IMR-90 (cell line): ENCODE data around the gene PMM2. TPM values are rescaled to one million over a fixed set of nuclear protein-coding genes. Genes with fewer than 3 reads are reported as not detected.

Experiments
- ATAC-seq: fragments of 200-7000 bp; cut with Tn5 transposase; 2 replicates; pipeline ENCODE4 v1.9.1; 2020; ENCODE audit warnings: low read depth, mild to moderate bottlenecking, moderate library complexity
- BruUV-seq: library from RNA; stranded (reverse); fragments of 400-500 nt; replicated peaks from 2 replicates; lab custom pipeline; 2021; lab: Mats Ljungman, UMichigan
- CTCF ChIA-PET: fragments of 300-600 bp; formaldehyde crosslinking; extraction: SDS; loops from one replicate; lab custom pipeline; 2021; ENCODE audit warnings: antibody characterized with exemption; lab: Yijun Ruan, JAX
- POLR2A ChIA-PET: fragments of 300-600 bp; sonication (Branson Sonifier 250); formaldehyde crosslinking; loops from one replicate; lab custom pipeline; 2022; ENCODE audit warnings: antibody characterized with exemption; ENCODE audit not compliant: unreplicated experiment; lab: Charles Lee
- DNase-seq: peaks from one replicate; pipeline ENCODE4 v3.0.0; 2013
- H2AFZ ChIP-seq: replicated peaks from 2 replicates; pipeline ENCODE3; 2013; ENCODE audit warnings: low read length, mild to moderate bottlenecking; ENCODE audit not compliant: poor library complexity
- H2AK5ac ChIP-seq: 2 replicates; pipeline ENCODE4 v1.6.1; 2013; ENCODE audit warnings: low read depth, low read length, inconsistent platforms
- H2AK9ac ChIP-seq: replicated peaks from 2 replicates; pipeline ENCODE3; 2013; ENCODE audit warnings: mild to moderate bottlenecking, low read depth, low read length, moderate library complexity; ENCODE audit not compliant: poor library complexity
- H2BK120ac ChIP-seq: 2 replicates; pipeline ENCODE4 v1.6.1; 2013; ENCODE audit warnings: low read depth, low read length, inconsistent platforms
- H2BK15ac ChIP-seq: 3 replicates; pipeline ENCODE4 v1.6.1; 2013; ENCODE audit warnings: low read depth, low read length, inconsistent platforms
- H2BK20ac ChIP-seq: 2 replicates; pipeline ENCODE4 v1.6.1; 2013; ENCODE audit warnings: low read depth, mild to moderate bottlenecking, inconsistent platforms, low read length, moderate library complexity
- H2BK5ac ChIP-seq: 2 replicates; pipeline ENCODE4 v1.6.1; 2013; ENCODE audit warnings: mild to moderate bottlenecking, low read depth, low read length, inconsistent platforms; ENCODE audit not compliant: poor library complexity, severe bottlenecking
- H3K14ac ChIP-seq: replicated peaks from 2 replicates; pipeline ENCODE4 v1.6.1; 2013; ENCODE audit warnings: low read depth, low read length, inconsistent platforms
- H3K18ac ChIP-seq: 2 replicates; pipeline ENCODE4 v1.6.1; 2013; ENCODE audit warnings: low read depth, low read length, control low read depth
- H3K23ac ChIP-seq: 2 replicates; pipeline ENCODE4 v1.6.1; 2013; ENCODE audit warnings: low read depth, low read length, inconsistent platforms
- H3K27ac ChIP-seq: 2 replicates; pipeline ENCODE4 v1.5.1; 2013; ENCODE audit warnings: mild to moderate bottlenecking, control low read depth, low read length; ENCODE audit not compliant: insufficient read depth
- H3K27me3 ChIP-seq: 2 replicates; pipeline ENCODE4 v1.6.1; 2013; ENCODE audit warnings: low read length; ENCODE audit not compliant: control insufficient read depth, insufficient read depth
- H3K36me3 ChIP-seq: 2 replicates; pipeline ENCODE4 v1.6.1; 2013; ENCODE audit warnings: low read length, mixed read lengths; ENCODE audit not compliant: control insufficient read depth, insufficient read depth
- H3K4ac ChIP-seq: 2 replicates; pipeline ENCODE4 v1.6.1; 2013; ENCODE audit warnings: low read depth, low read length, inconsistent platforms
- H3K4me1 ChIP-seq: 2 replicates; pipeline ENCODE4 v1.6.1; 2013; ENCODE audit warnings: low read length, mixed read lengths; ENCODE audit not compliant: control insufficient read depth, insufficient read depth
- H3K4me2 ChIP-seq: 2 replicates; pipeline ENCODE4 v1.6.1; 2013; ENCODE audit warnings: low read depth, mild to moderate bottlenecking, control low read depth, low read length, moderate library complexity
- H3K4me3 ChIP-seq: 2 replicates; pipeline ENCODE4 v1.5.1; 2013; ENCODE audit warnings: low read depth, mild to moderate bottlenecking, control low read depth, low read length, moderate library complexity; ENCODE audit not compliant: insufficient read depth
- H3K56ac ChIP-seq: 2 replicates; pipeline ENCODE4 v1.6.1; 2013; ENCODE audit warnings: low read length, inconsistent platforms; ENCODE audit not compliant: insufficient read depth; ENCODE audit errors: extremely low read depth
- H3K79me1 ChIP-seq, 2 experiments: 2 replicates each; pipeline ENCODE4 v1.6.1; 2013; ENCODE audit warnings: low read length in 2 of 2, inconsistent platforms in 1 of 2, low read depth in 1 of 2
- H3K9ac ChIP-seq: 2 replicates; pipeline ENCODE4 v1.6.1; 2013; ENCODE audit warnings: low read depth, low read length, control low read depth
- H3K9me1 ChIP-seq: 2 replicates; pipeline ENCODE4 v1.6.1; 2013; ENCODE audit warnings: low read length, inconsistent platforms; ENCODE audit not compliant: insufficient read depth
- H3K9me3 ChIP-seq: 2 replicates; pipeline ENCODE4 v1.6.1; 2013; ENCODE audit warnings: low read length; ENCODE audit not compliant: control insufficient read depth, insufficient read depth
- H4K20me1 ChIP-seq: 2 replicates; pipeline ENCODE4 v1.6.1; 2013; ENCODE audit warnings: low read length, inconsistent platforms; ENCODE audit not compliant: insufficient read depth
- H4K5ac ChIP-seq: 2 replicates; pipeline ENCODE4 v1.6.1; 2013; ENCODE audit warnings: mild to moderate bottlenecking, low read depth, low read length, control low read depth
- H4K8ac ChIP-seq, 2 experiments: 2 replicates each; pipeline ENCODE4 v1.6.1; 2013; ENCODE audit warnings: low read depth in 2 of 2, low read length in 2 of 2, control low read depth in 1 of 2, inconsistent platforms in 1 of 2
- H4K91ac ChIP-seq: 2 replicates; pipeline ENCODE4 v1.6.1; 2013; ENCODE audit warnings: low read depth, low read length, inconsistent platforms; ENCODE audit not compliant: insufficient read depth
- BHLHE40 ChIP-seq: fragments of 150-350 bp; IDR thresholded peaks from 2 replicates; pipeline ENCODE4 v1.6.1; 2016; ENCODE audit warnings: mild to moderate bottlenecking, low read depth, low read length
- CEBPB ChIP-seq: IDR thresholded peaks from 2 replicates; pipeline ENCODE4 v1.6.1; 2012; ENCODE audit warnings: low read depth, low read length, improper control_type of control experiment
- CHD1 ChIP-seq: IDR thresholded peaks from 2 replicates; pipeline ENCODE4 v1.6.1; 2012; ENCODE audit warnings: low read depth, low read length, improper control_type of control experiment
- FOS ChIP-seq: fragments of 150-350 bp; IDR thresholded peaks from 2 replicates; pipeline ENCODE4 v1.6.1; 2016; ENCODE audit warnings: low read depth, low read length
- MAFK ChIP-seq: IDR thresholded peaks from 2 replicates; pipeline ENCODE4 v1.6.1; 2012; ENCODE audit warnings: low read depth, low read length, improper control_type of control experiment
- MAZ ChIP-seq: IDR thresholded peaks from 2 replicates; pipeline ENCODE4 v1.6.1; 2012; ENCODE audit warnings: low read depth, mild to moderate bottlenecking, low read length, improper control_type of control experiment, moderate library complexity, borderline replicate concordance
- MXI1 ChIP-seq: IDR thresholded peaks from 2 replicates; pipeline ENCODE4 v1.6.1; 2012; ENCODE audit warnings: low read depth, mild to moderate bottlenecking, low read length, moderate library complexity, borderline replicate concordance
- NFE2L2 ChIP-seq: fragments of 150-350 bp; IDR thresholded peaks from 2 replicates; pipeline ENCODE4 v1.6.1; 2016; ENCODE audit warnings: low read depth, mild to moderate bottlenecking, low read length
- POLR2A ChIP-seq: IDR thresholded peaks from 2 replicates; pipeline ENCODE4 v1.6.1; 2012; ENCODE audit warnings: mild to moderate bottlenecking, low read depth, low read length
- RAD21 ChIP-seq: IDR thresholded peaks from 2 replicates; pipeline ENCODE4 v1.6.1; 2012; ENCODE audit warnings: low read length, improper control_type of control experiment
- RCOR1 ChIP-seq: IDR thresholded peaks from 2 replicates; pipeline ENCODE4 v1.6.1; 2012; ENCODE audit warnings: mild to moderate bottlenecking, low read length, improper control_type of control experiment; ENCODE audit not compliant: insufficient replicate concordance
- RFX5 ChIP-seq: IDR thresholded peaks from 2 replicates; pipeline ENCODE4 v1.8.0; 2012; ENCODE audit warnings: low read depth, mild to moderate bottlenecking, low read length, moderate library complexity
- SMC3 ChIP-seq: fragments of 150-350 bp; IDR thresholded peaks from 2 replicates; pipeline ENCODE4 v1.6.1; 2016; ENCODE audit warnings: low read depth, mild to moderate bottlenecking, antibody characterized with exemption, low read length, moderate library complexity
- WGBS, 2 experiments: methylation state at CpG; one replicate each; pipeline versions ENCODE4 v1.1.5 to v1.1.7; 2013; ENCODE audit warnings: missing lambda C conversion rate in 2 of 2; ENCODE audit not compliant: insufficient read length in 1 of 2; ENCODE audit errors: extremely low coverage in 2 of 2; 5-methylcytosine and 5-hydroxymethylcytosine counted together
- dilution Hi-C: fragments of 300-500 bp; cut with HindIII; formaldehyde crosslinking; loops from one replicate; pipeline ENCODE4 v1.14.3; 2018; ENCODE audit warnings: low sequenced_read_pairs; ENCODE audit not compliant: unreplicated experiment
- in situ Hi-C: fragments of 300-500 bp; cut with MboI; formaldehyde crosslinking; loops from 3 replicates; pipeline ENCODE4 v1.14.3; 2019; ENCODE audit warnings: low sequenced_read_pairs, inconsistent platforms, mixed read lengths
- intact Hi-C: fragments of 100-400 bp; cut with micrococcal nuclease; formaldehyde crosslinking; loops from 2 replicates; pipeline ENCODE4 v1.10.0; 2022
- polyA plus RNA-seq, 3 experiments: library from polyadenylated mRNA; depleted of rRNA; stranded (reverse); fragments of >200 nt; gene quantifications; 2 replicates each; pipeline ENCODE4 v1.2.3, GENCODE V29; 2012; ENCODE audit warnings: low replicate concordance in 1 of 3
- total RNA-seq: library from RNA; depleted of rRNA; stranded (reverse); fragments of >200 nt; gene quantifications from 2 replicates; pipeline ENCODE4 v1.2.3, GENCODE V29; 2012
- TF ChIP-seq, protein P1 (sequence below): conservative IDR thresholded peaks from 2 replicates; pipeline ENCODE4 v1.5.1; 2012; ENCODE audit warnings: mild to moderate bottlenecking, low read depth, low read length, improper control_type of control experiment
- TF ChIP-seq, protein P2 (sequence below): fragments of 150-350 bp; IDR thresholded peaks from 2 replicates; pipeline ENCODE4 v1.6.1; 2017; ENCODE audit warnings: mild to moderate bottlenecking, antibody characterized with exemption, low read length, low read depth
- TF ChIP-seq, protein P3 (sequence below): fragments of 150-350 bp; IDR thresholded peaks from 2 replicates; pipeline ENCODE4 v1.6.1; 2016; ENCODE audit warnings: low read depth, mild to moderate bottlenecking, low read length, moderate library complexity, borderline replicate concordance

The PMM2 gene
- total and polyA plus RNA-seq, 2 of the 4 experiments (the other 2 are of a cell fraction) = 25.8 to 38.9 TPM

DNA sequence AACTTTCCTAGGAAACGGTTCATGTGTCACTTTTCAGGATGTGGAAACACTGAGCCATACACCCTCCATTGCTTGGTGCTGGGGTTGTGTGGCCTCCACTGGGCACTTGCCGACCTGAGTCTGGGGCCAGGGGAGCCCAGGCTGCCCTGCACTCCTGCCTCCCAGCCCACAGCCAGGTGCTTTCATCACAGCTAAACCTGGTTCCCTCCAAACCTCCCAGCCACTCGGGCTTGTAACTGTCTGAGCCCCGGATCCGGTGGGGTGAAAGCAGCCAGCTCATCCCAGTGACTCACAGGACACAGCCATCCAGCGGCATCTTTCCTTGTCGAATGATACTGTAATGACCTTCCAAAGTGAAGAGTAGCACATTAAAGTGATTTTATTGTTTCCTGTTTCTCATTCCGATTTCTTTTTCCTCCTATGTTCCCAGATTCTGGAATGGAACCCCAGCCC lies 51.3 kb downstream of the PMM2 start:
- in situ Hi-C loops (no loop called here), intact Hi-C loops (no loop called here), dilution Hi-C loops (no loop called here)
- Histone ChIP-seq H3K4ac (0 out of 2 replicates have a peak overlapping the region, but pooled peaks have one; percentile 37), H2AK5ac (peak overlapping the region; percentile 60; the same call in 1 of the 2 replicates), H2BK15ac (no peak overlapping the region), H2BK20ac (no peak overlapping the region), H3K4me2 (no peak overlapping the region), H3K4me3 (no peak overlapping the region), H2AFZ (peak overlapping the region; percentile 24), H2AK9ac (peak overlapping the region; percentile 80), H3K9me3 (no peaks in the 10 kb centered on the region), H3K79me1 (peaks cover 26 to 72% of the 10 kb centered on the region in 2 experiments; a peak in 3 of 4 replicates), H3K56ac (no peak overlapping the region), H3K4me1 (peaks cover 23% of the 10 kb centered on the region), H3K27ac (peak overlapping the region; percentile 19), H4K5ac (no peak overlapping the region), H3K23ac (0 out of 2 replicates have a peak overlapping the region, but pooled peaks have one; percentile 0), H4K20me1 (peaks cover 78% of the 10 kb centered on the region), H3K9me1 (peaks cover 18% of the 10 kb centered on the region), H4K91ac (no peak overlapping the region), H2BK120ac (no peak overlapping the region; the same call in 1 of the 2 replicates), H2BK5ac (peak overlapping the region; percentile 73), H4K8ac (no peak overlapping the region), H3K14ac (0 out of 2 replicates have a peak overlapping the region, but pooled peaks have one; percentile 3), H3K18ac (no peak overlapping the region), H3K27me3 (no peaks in the 10 kb centered on the region), H3K36me3 (peaks cover 60% of the 10 kb centered on the region), H3K9ac (no peak overlapping the region)
- no TSS peak for BruUV-seq
- POLR2A ChIA-PET = no interaction called here
- DNase-seq (peak; percentile 75), ATAC-seq (peak; percentile 75)
- CTCF ChIA-PET = no interaction called here
- no peak for TF ChIP-seq MXI1
- peak; percentile 72 for TF ChIP-seq FOS
- TF ChIP-seq, protein P1, sequence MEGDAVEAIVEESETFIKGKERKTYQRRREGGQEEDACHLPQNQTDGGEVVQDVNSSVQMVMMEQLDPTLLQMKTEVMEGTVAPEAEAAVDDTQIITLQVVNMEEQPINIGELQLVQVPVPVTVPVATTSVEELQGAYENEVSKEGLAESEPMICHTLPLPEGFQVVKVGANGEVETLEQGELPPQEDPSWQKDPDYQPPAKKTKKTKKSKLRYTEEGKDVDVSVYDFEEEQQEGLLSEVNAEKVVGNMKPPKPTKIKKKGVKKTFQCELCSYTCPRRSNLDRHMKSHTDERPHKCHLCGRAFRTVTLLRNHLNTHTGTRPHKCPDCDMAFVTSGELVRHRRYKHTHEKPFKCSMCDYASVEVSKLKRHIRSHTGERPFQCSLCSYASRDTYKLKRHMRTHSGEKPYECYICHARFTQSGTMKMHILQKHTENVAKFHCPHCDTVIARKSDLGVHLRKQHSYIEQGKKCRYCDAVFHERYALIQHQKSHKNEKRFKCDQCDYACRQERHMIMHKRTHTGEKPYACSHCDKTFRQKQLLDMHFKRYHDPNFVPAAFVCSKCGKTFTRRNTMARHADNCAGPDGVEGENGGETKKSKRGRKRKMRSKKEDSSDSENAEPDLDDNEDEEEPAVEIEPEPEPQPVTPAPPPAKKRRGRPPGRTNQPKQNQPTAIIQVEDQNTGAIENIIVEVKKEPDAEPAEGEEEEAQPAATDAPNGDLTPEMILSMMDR = no peak
- TF ChIP-seq, protein P2, sequence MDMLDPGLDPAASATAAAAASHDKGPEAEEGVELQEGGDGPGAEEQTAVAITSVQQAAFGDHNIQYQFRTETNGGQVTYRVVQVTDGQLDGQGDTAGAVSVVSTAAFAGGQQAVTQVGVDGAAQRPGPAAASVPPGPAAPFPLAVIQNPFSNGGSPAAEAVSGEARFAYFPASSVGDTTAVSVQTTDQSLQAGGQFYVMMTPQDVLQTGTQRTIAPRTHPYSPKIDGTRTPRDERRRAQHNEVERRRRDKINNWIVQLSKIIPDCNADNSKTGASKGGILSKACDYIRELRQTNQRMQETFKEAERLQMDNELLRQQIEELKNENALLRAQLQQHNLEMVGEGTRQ = no peak
- 0 out of 2 replicates have a peak, but pooled peaks have one; percentile 1 for TF ChIP-seq SMC3
- no peak for TF ChIP-seq MAFK
- TF ChIP-seq POLR2A = no peak
- TF ChIP-seq RCOR1 = no peak
- no peak for TF ChIP-seq CHD1
- TF ChIP-seq BHLHE40 = 0 out of 2 replicates have a peak, but pooled peaks have one; percentile 13
- TF ChIP-seq MAZ = no peak
- TF ChIP-seq, protein P3, sequence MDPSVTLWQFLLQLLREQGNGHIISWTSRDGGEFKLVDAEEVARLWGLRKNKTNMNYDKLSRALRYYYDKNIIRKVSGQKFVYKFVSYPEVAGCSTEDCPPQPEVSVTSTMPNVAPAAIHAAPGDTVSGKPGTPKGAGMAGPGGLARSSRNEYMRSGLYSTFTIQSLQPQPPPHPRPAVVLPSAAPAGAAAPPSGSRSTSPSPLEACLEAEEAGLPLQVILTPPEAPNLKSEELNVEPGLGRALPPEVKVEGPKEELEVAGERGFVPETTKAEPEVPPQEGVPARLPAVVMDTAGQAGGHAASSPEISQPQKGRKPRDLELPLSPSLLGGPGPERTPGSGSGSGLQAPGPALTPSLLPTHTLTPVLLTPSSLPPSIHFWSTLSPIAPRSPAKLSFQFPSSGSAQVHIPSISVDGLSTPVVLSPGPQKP = no peak
- TF ChIP-seq RFX5 = no peak
- TF ChIP-seq CEBPB = no peak
- TF ChIP-seq RAD21 = no peak
- 0 out of 2 replicates have a peak, but pooled peaks have one; percentile 14 for TF ChIP-seq NFE2L2
- 44% methylated on average over 2 of the region's 8 CpGs; no CpG with 5 or more reads in 1 of the 2 experiments for WGBS, 2 experiments
